ENCODE data around the gene LRRC49.

Gene LRRC49

GRCh38 chr15:70892002-70892911, at the start of gene LRRC49, which contains the start of gene THAP10:
Gene LRRC49 (plus strand): TSS chr15:70892826. CDS start chr15:70892895, 69 bp downstream.
Gene THAP10 (minus strand): TSS chr15:70892433. CDS start chr15:70892272, 161 bp downstream.
- Histone ChIP-seq H3K9ac (ENCODE audit: insufficient read length) (peak within 1 kb of the TSS; percentile 34), H3K9me3 (ENCODE audit: low read depth, low read length) (no peaks in the 10 kb centered on the region), H3K36me3 (ENCODE audit: insufficient read depth, low read length) (no peaks in the 10 kb centered on the region), H3K4me3 (peak within 1 kb of the TSS; percentile 76), H3K27ac (no peak within 1 kb of the TSS)
- no peak for DNase-seq (ENCODE audit: low read depth, low spot score)
- TF ChIP-seq POLR2AphosphoS5 (IDR thresholded peaks at IDR 0.05; ENCODE audit: borderline replicate concordance, low read depth, low read length), result peak; percentile 36; the same call in 1 of the 2 replicates
- no peak for TF ChIP-seq FOXP2 (optimal IDR thresholded peaks at IDR 0.05; ENCODE audit: control extremely low read depth, extremely low read length, insufficient read depth)

GRCh38 chr15:70845602-70846360, 46.8 kb upstream of the LRRC49 start:
- no peak overlapping the region for H3K27ac ChIP-seq
- no peak overlapping the region for H3K9ac ChIP-seq (ENCODE audit: insufficient read length)
- DNase-seq (ENCODE audit: low read depth, low spot score), result no peak
- peaks cover 8% of the 10 kb centered on the region; the same call in 1 of the 2 replicates for H3K36me3 ChIP-seq (ENCODE audit: insufficient read depth, low read length)
- no peak overlapping the region for H3K4me3 ChIP-seq
- H3K9me3 ChIP-seq (ENCODE audit: low read depth, low read length), result no peaks in the 10 kb centered on the region
- no peak for TF ChIP-seq EZH2 (IDR thresholded peaks at IDR 0.05)
- no peak for TF ChIP-seq POLR2AphosphoS5 (IDR thresholded peaks at IDR 0.05; ENCODE audit: borderline replicate concordance, low read depth, low read length)
- TF ChIP-seq FOXP2 (optimal IDR thresholded peaks at IDR 0.05; ENCODE audit: control extremely low read depth, extremely low read length, insufficient read depth), result no peak

GRCh38 chr15:70851889-70852288, 40.7 kb upstream of the LRRC49 start:
- Histone ChIP-seq H3K9ac (ENCODE audit: insufficient read length) (no peak overlapping the region), H3K9me3 (ENCODE audit: low read depth, low read length) (no peaks in the 10 kb centered on the region), H3K36me3 (ENCODE audit: insufficient read depth, low read length) (peaks cover 20% of the 10 kb centered on the region; the same call in 1 of the 2 replicates), H3K4me3 (no peak overlapping the region), H3K27ac (no peak overlapping the region)
- TF ChIP-seq EZH2 (IDR thresholded peaks at IDR 0.05) (no peak), FOXP2 (optimal IDR thresholded peaks at IDR 0.05; ENCODE audit: control extremely low read depth, extremely low read length, insufficient read depth) (no peak), POLR2AphosphoS5 (IDR thresholded peaks at IDR 0.05; ENCODE audit: borderline replicate concordance, low read depth, low read length) (no peak)
- DNase-seq (ENCODE audit: low read depth, low spot score), result no peak

GRCh38 chr15:70852501-70853317, 39.9 kb upstream of the LRRC49 start:
- TF ChIP-seq POLR2AphosphoS5 (IDR thresholded peaks at IDR 0.05; ENCODE audit: borderline replicate concordance, low read depth, low read length) (no peak), EZH2 (IDR thresholded peaks at IDR 0.05) (no peak), FOXP2 (optimal IDR thresholded peaks at IDR 0.05; ENCODE audit: control extremely low read depth, extremely low read length, insufficient read depth) (no peak)
- H3K9ac ChIP-seq (ENCODE audit: insufficient read length), result peak overlapping the region; percentile 79
- H3K27ac ChIP-seq, result no peak overlapping the region
- H3K9me3 ChIP-seq (ENCODE audit: low read depth, low read length), result no peaks in the 10 kb centered on the region
- H3K36me3 ChIP-seq (ENCODE audit: insufficient read depth, low read length), result peaks cover 20% of the 10 kb centered on the region; the same call in 1 of the 2 replicates
- DNase-seq (ENCODE audit: low read depth, low spot score), result no peak
- peak overlapping the region; percentile 86 for H3K4me3 ChIP-seq

- TF ChIP-seq EZH2 (IDR thresholded peaks at IDR 0.05), result no peak
- no peak for TF ChIP-seq POLR2AphosphoS5 (IDR thresholded peaks at IDR 0.05; ENCODE audit: borderline replicate concordance, low read depth, low read length)
- TF ChIP-seq FOXP2 (optimal IDR thresholded peaks at IDR 0.05; ENCODE audit: control extremely low read depth, extremely low read length, insufficient read depth), result no peak
- Histone ChIP-seq H3K4me3 (peak overlapping the region; percentile 86), H3K9me3 (ENCODE audit: low read depth, low read length) (no peaks in the 10 kb centered on the region), H3K27ac (no peak overlapping the region), H3K36me3 (ENCODE audit: insufficient read depth, low read length) (peaks cover 20% of the 10 kb centered on the region; the same call in 1 of the 2 replicates), H3K9ac (ENCODE audit: insufficient read length) (peak overlapping the region; percentile 79)
- DNase-seq (ENCODE audit: low read depth, low spot score), result no peak
Observed at GRCh38 chr15:70853318-70853972, 39.2 kb upstream of the LRRC49 start.

GRCh38 chr15:70853973-70854665, 38.5 kb upstream of the LRRC49 start, which contains the start of gene LARP6:
Gene LARP6 (minus strand): TSS chr15:70854157. CDS start chr15:70854088, 69 bp downstream.
- Histone ChIP-seq H3K9me3 (ENCODE audit: low read depth, low read length) (no peaks in the 10 kb centered on the region), H3K27ac (no peak within 1 kb of the TSS), H3K36me3 (ENCODE audit: insufficient read depth, low read length) (peaks cover 20% of the 10 kb centered on the region; the same call in 1 of the 2 replicates), H3K4me3 (peak within 1 kb of the TSS; percentile 86), H3K9ac (ENCODE audit: insufficient read length) (peak within 1 kb of the TSS; percentile 82)
- no peak for DNase-seq (ENCODE audit: low read depth, low spot score)
- TF ChIP-seq POLR2AphosphoS5 (IDR thresholded peaks at IDR 0.05; ENCODE audit: borderline replicate concordance, low read depth, low read length) (no peak; the same call in 1 of the 2 replicates), FOXP2 (optimal IDR thresholded peaks at IDR 0.05; ENCODE audit: control extremely low read depth, extremely low read length, insufficient read depth) (no peak), EZH2 (IDR thresholded peaks at IDR 0.05) (no peak)

GRCh38 chr15:70854666-70854976, 38.0 kb upstream of the LRRC49 start:
- peaks cover 20% of the 10 kb centered on the region; the same call in 1 of the 2 replicates for H3K36me3 ChIP-seq (ENCODE audit: insufficient read depth, low read length)
- no peak overlapping the region for H3K27ac ChIP-seq
- H3K9ac ChIP-seq (ENCODE audit: insufficient read length), result peak overlapping the region; percentile 82
- no peak for DNase-seq (ENCODE audit: low read depth, low spot score)
- no peaks in the 10 kb centered on the region for H3K9me3 ChIP-seq (ENCODE audit: low read depth, low read length)
- TF ChIP-seq POLR2AphosphoS5 (IDR thresholded peaks at IDR 0.05; ENCODE audit: borderline replicate concordance, low read depth, low read length) (no peak), EZH2 (IDR thresholded peaks at IDR 0.05) (no peak), FOXP2 (optimal IDR thresholded peaks at IDR 0.05; ENCODE audit: control extremely low read depth, extremely low read length, insufficient read depth) (no peak)
- H3K4me3 ChIP-seq, result peak overlapping the region; percentile 86
